Stimulated activated naive CD8-positive, alpha-beta T cell treated with anti-CD3 and anti-CD28 coated beads, Interleukin-15, Interleukin-2, amounts not matched to agents 100 ng/mL and 50 ng/mL, for 24 hours (primary cell): ENCODE data around the gene MARCHF10.
A peak's percentile ranks its signal among the peaks of the same experiment; 100 is the strongest.

Experiments used
- H3K27ac Mint-ChIP-seq: one replicate; pipeline ENCODE4 v1.8.0; 2021; ENCODE audit warnings: mild to moderate bottlenecking, mixed read lengths
- H3K27me3 Mint-ChIP-seq: one replicate; pipeline ENCODE4 v1.8.0; 2021; ENCODE audit warnings: mixed read lengths
- H3K36me3 Mint-ChIP-seq: one replicate; pipeline ENCODE4 v1.8.0; 2021; ENCODE audit warnings: low read depth, mixed read lengths
- H3K4me1 Mint-ChIP-seq: one replicate; pipeline ENCODE4 v1.8.0; 2021; ENCODE audit warnings: low read depth, mixed read lengths
- H3K4me3 Mint-ChIP-seq: one replicate; pipeline ENCODE4 v1.8.0; 2021; ENCODE audit warnings: mild to moderate bottlenecking, mixed read lengths
- H3K9me3 Mint-ChIP-seq: one replicate; pipeline ENCODE4 v1.8.0; 2021; ENCODE audit warnings: mixed read lengths

Gene MARCHF10

GRCh38 chr17:62656446-62656845, 151.7 kb downstream of the MARCHF10 start:
- H3K9me3 Mint-ChIP-seq, result peaks cover 15% of the 10 kb centered on the region
- peaks cover 29% of the 10 kb centered on the region for H3K4me1 Mint-ChIP-seq
- peaks cover 9% of the 10 kb centered on the region for H3K36me3 Mint-ChIP-seq
- H3K4me3 Mint-ChIP-seq, result no peak overlapping the region
- no peak overlapping the region for H3K27ac Mint-ChIP-seq
- H3K27me3 Mint-ChIP-seq, result peaks cover 27% of the 10 kb centered on the region

DNA sequence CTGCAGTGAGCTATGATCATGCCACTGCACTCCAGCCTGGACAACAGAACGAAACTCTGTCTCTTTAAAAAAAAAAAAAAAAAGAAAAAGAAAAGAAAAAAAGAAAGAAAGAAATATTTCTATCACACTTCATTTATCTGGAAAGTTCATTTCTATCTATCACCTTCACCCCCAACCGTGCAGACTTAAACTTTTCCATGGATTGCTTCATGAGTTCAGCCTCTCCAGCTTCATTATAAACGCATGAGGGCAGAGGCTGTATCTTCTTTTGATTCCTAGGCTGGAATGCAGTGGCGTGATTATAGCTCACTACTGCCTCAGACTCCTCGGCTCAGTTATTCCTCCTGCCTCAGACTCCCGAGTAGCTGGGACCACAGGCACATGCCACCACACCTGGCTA, 152.5 kb downstream of the MARCHF10 start:
- Mint-ChIP-seq H3K4me1 (peaks cover 29% of the 10 kb centered on the region), H3K4me3 (no peak overlapping the region), H3K27me3 (peaks cover 27% of the 10 kb centered on the region), H3K27ac (no peak overlapping the region), H3K36me3 (peaks cover 2% of the 10 kb centered on the region), H3K9me3 (peaks cover 7% of the 10 kb centered on the region)

DNA sequence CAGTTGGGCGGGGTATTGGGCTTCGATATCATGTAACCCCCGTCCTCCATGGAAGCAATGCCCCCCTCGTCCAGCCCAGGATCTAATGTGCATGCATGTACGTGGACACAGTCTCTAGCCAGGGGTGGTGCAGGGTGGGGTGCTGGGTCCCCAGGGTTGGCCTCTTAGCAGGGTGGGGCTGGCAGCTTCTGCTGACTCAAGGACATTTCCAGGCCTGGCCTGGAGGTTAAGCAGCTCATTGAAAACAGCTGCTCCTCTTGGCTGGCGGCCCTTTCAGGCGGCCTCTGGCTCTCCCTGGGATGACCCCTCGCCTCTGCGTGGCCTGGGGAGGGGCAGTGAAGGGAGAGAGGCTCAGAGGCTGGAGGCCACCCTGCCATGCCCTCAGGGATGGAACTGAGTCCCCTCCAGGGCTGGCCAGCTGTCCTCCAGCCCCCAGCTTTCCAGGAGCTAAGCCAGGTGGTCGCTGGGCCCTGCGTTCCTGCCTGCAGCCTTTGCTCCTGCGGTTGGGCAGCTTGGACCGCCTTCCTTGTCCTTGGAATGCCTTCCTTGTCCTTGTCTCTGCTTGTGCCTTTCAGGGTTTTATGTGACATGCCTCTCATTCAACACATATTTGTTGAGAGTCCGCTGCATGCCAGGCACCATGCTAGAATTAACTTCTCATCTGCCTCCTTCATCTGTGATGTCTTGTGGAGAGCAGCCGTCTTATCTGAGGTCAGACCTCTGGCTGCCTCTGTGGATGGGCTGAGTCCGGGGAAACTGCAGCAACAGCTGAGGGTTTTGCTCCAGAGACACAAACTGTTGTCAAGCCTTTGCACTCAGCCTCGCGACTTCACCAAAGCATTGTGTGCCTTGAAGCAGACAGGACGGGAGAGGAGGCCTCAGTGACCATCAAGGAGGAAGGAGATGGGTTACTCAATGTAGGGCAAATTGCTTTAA, 154.0 kb downstream of the MARCHF10 start:
- Mint-ChIP-seq H3K4me1 (peaks cover 29% of the 10 kb centered on the region), H3K4me3 (peak overlapping the region; percentile 76), H3K27me3 (peaks cover 24% of the 10 kb centered on the region), H3K9me3 (no peaks in the 10 kb centered on the region), H3K36me3 (no peaks in the 10 kb centered on the region), H3K27ac (peak overlapping the region; percentile 57)

- Mint-ChIP-seq H3K36me3 (no peaks in the 10 kb centered on the region), H3K9me3 (no peaks in the 10 kb centered on the region), H3K27me3 (peaks cover 24% of the 10 kb centered on the region), H3K27ac (peak overlapping the region; percentile 26), H3K4me3 (peak overlapping the region; percentile 76), H3K4me1 (peaks cover 29% of the 10 kb centered on the region)
Measured at GRCh38 chr17:62653002-62653825, 154.9 kb downstream of the MARCHF10 start.

DNA sequence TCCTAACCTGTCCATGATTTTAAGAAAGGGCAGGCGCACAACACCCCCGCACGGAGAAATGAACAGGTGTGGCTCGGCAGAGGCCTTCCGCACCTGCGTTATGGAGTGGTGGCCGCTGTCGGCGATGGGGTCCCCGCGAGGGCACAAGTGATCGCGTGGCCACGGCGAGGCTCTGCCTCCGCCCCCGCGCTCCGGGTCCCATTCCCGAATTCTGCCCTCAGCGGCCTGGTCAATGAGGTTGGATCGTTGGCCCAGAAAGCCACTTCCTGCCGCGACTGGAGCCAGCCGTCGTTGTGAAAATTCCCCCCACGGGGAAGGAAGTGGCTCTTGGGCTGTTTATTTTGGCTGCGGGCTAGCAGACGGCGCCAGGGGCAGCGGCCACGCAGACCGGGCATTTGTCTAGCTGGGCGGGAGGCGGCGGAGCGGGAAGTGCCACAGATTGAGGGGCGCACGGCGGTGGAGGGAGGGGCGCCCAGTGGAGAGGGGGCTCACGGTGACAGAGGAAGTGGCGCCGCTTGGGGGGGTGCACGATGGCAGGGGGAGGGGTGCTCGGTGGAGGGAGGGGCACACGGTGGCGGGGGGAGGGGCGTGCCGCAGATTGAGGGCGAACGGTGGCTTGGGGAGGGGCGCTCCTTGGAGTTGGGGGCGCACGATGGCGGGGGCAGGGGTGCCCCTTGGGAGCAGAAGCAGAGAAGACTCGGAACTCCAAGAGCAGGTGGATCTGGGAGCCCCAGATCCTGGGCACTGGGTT, 155.7 kb downstream of the MARCHF10 start:
- H3K9me3 Mint-ChIP-seq, result no peaks in the 10 kb centered on the region
- H3K4me1 Mint-ChIP-seq, result peaks cover 29% of the 10 kb centered on the region
- no peaks in the 10 kb centered on the region for H3K36me3 Mint-ChIP-seq
- peak overlapping the region; percentile 71 for H3K27ac Mint-ChIP-seq
- H3K4me3 Mint-ChIP-seq, result peak overlapping the region; percentile 76
- peaks cover 27% of the 10 kb centered on the region for H3K27me3 Mint-ChIP-seq
